ENCODE data around the gene LENG9. TPM values are rescaled to one million over a fixed set of nuclear protein-coding genes. Genes with fewer than 3 reads are reported as not detected.
"Not testable (repeated sequence)": the region's sequence is repeated elsewhere in the genome, so short reads cannot be mapped to it uniquely, and the experiment has no call there.

Gene LENG9
- total RNA-seq (ENCODE audit: low replicate concordance): 3.9 and 4.2 TPM in 2 replicates
- long read RNA-seq: 0 reads

GRCh38 chr19:54463531-54464043 is at the start of gene LENG9:
LENG9 (minus strand) TSS chr19:54463778; CDS start chr19:54463526, 252 bp downstream.
- no peaks in the 10 kb centered on the region for H3K9me3 Mint-ChIP-seq
- H3K4me3 Mint-ChIP-seq: peak within 1 kb of the TSS; percentile 93
- peaks cover 17% of the 10 kb centered on the region for H3K36me3 Mint-ChIP-seq
- H3K27ac Mint-ChIP-seq: peak within 1 kb of the TSS; percentile 98
- TF ChIP-seq, protein P1, sequence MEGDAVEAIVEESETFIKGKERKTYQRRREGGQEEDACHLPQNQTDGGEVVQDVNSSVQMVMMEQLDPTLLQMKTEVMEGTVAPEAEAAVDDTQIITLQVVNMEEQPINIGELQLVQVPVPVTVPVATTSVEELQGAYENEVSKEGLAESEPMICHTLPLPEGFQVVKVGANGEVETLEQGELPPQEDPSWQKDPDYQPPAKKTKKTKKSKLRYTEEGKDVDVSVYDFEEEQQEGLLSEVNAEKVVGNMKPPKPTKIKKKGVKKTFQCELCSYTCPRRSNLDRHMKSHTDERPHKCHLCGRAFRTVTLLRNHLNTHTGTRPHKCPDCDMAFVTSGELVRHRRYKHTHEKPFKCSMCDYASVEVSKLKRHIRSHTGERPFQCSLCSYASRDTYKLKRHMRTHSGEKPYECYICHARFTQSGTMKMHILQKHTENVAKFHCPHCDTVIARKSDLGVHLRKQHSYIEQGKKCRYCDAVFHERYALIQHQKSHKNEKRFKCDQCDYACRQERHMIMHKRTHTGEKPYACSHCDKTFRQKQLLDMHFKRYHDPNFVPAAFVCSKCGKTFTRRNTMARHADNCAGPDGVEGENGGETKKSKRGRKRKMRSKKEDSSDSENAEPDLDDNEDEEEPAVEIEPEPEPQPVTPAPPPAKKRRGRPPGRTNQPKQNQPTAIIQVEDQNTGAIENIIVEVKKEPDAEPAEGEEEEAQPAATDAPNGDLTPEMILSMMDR (conservative IDR thresholded peaks at IDR 0.05): no peak
- peaks cover 29% of the 10 kb centered on the region for H3K4me1 Mint-ChIP-seq (ENCODE audit: unreplicated experiment)
- DNase-seq (ENCODE audit: extremely low spot score, unreplicated experiment): peak; percentile 92
- peaks cover 8% of the 10 kb centered on the region for H3K27me3 Mint-ChIP-seq

- not testable (repeated sequence) for H3K27ac Mint-ChIP-seq; H3K4me1 Mint-ChIP-seq (ENCODE audit: unreplicated experiment); DNase-seq (ENCODE audit: extremely low spot score, unreplicated experiment); H3K4me3 Mint-ChIP-seq; H3K9me3 Mint-ChIP-seq; H3K36me3 Mint-ChIP-seq; H3K27me3 Mint-ChIP-seq
Observed at GRCh38 chr19:54509200-54509940, 45.8 kb upstream of the LENG9 start.

- not testable (repeated sequence) for DNase-seq (ENCODE audit: extremely low spot score, unreplicated experiment); H3K27ac Mint-ChIP-seq; H3K36me3 Mint-ChIP-seq; H3K27me3 Mint-ChIP-seq; H3K4me3 Mint-ChIP-seq; H3K4me1 Mint-ChIP-seq (ENCODE audit: unreplicated experiment); H3K9me3 Mint-ChIP-seq
Observed at GRCh38 chr19:54508487-54508886, 44.9 kb upstream of the LENG9 start.

DNA sequence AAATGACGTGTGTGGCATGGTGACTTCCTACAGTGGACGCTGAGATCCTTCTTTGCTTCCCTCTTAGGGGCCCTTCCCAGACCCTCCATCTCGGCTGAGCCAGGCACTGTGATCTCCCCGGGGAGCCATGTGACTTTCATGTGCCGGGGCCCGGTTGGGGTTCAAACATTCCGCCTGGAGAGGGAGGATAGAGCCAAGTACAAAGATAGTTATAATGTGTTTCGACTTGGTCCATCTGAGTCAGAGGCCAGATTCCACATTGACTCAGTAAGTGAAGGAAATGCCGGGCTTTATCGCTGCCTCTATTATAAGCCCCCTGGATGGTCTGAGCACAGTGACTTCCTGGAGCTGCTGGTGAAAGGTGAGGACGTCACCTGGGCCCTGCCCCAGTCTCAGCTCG is 44.2 kb upstream of the LENG9 start:
- no peaks in the 10 kb centered on the region for H3K4me1 Mint-ChIP-seq (ENCODE audit: unreplicated experiment)

DNA sequence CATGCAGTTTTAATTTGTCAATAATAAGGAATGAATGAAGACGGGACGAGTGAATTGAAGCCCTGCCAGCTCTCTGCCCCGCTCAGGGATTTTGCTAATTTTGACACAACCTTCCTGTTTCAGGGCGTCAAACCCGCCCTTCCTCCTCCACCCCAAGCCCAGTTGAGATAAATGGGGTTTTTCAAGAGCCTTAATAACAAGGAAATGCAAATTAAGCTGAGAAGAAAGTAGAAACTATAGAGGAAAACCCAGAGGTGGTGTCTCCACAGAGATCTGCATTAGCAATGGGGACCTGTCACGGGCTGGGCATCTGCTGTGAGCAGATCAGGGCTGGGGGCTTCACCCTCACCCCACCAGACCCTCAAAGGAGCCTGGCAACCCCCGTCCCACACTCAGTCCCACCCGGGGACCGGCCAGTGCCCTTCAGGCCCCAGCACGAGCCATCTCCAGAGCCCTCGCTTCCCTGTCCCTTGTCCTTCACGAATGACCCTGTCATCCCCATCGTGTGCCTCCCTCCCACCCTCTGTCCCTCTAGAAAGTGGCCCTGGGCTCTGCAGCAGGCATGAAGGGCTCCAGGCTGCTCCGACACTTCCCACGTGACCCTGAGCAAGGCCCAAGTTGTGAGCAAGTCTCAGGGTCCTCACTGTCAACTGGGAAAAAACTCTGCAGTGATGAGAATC is 43.6 kb upstream of the LENG9 start:
- H3K27me3 Mint-ChIP-seq: not testable (repeated sequence)

More for the DNA sequence above, 44.2 kb upstream of the LENG9 start:
- no peaks in the 10 kb centered on the region for H3K9me3 Mint-ChIP-seq
- DNase-seq (ENCODE audit: extremely low spot score, unreplicated experiment): no peak
- no peak overlapping the region for H3K4me3 Mint-ChIP-seq
- no peak overlapping the region for H3K27ac Mint-ChIP-seq
- H3K27me3 Mint-ChIP-seq: no peaks in the 10 kb centered on the region
- no peaks in the 10 kb centered on the region for H3K36me3 Mint-ChIP-seq
- TF ChIP-seq, protein P1 (conservative IDR thresholded peaks at IDR 0.05): no peak

GRCh38 chr19:54506079-54506478 is 42.5 kb upstream of the LENG9 start:
- H3K9me3 Mint-ChIP-seq: no peaks in the 10 kb centered on the region
- no peak overlapping the region for H3K4me3 Mint-ChIP-seq
- H3K27ac Mint-ChIP-seq: no peak overlapping the region

More for the DNA sequence above, 43.6 kb upstream of the LENG9 start:
- not testable (repeated sequence) for H3K36me3 Mint-ChIP-seq; DNase-seq (ENCODE audit: extremely low spot score, unreplicated experiment); H3K9me3 Mint-ChIP-seq; H3K27ac Mint-ChIP-seq; H3K4me1 Mint-ChIP-seq (ENCODE audit: unreplicated experiment); H3K4me3 Mint-ChIP-seq

DNA sequence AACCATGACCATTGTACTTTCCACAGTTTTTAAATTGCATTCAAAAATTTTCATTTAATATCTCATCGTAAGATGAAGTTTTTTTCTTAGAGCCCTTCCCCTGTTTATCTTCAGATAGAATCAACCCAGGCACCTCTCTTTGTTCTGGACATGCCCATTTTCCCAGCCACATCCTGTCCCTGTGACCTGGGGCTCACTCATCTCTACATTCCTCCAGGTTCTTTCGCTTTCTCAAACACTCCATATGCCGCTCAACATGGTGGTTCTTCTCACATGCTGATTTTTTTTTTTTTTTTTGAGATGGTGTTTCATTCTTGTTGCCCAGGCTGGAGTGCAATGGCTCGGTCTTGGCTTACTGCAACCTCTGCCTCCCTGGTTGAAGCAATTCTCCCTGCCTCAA is 42.0 kb upstream of the LENG9 start:
- not testable (repeated sequence) for DNase-seq (ENCODE audit: extremely low spot score, unreplicated experiment); H3K27ac Mint-ChIP-seq; H3K4me3 Mint-ChIP-seq; H3K4me1 Mint-ChIP-seq (ENCODE audit: unreplicated experiment); H3K9me3 Mint-ChIP-seq; H3K27me3 Mint-ChIP-seq; H3K36me3 Mint-ChIP-seq

More at GRCh38 chr19:54506079-54506478, 42.5 kb upstream of the LENG9 start:
- no peak for DNase-seq (ENCODE audit: extremely low spot score, unreplicated experiment)
- no peaks in the 10 kb centered on the region for H3K36me3 Mint-ChIP-seq
- H3K27me3 Mint-ChIP-seq: no peaks in the 10 kb centered on the region
- H3K4me1 Mint-ChIP-seq (ENCODE audit: unreplicated experiment): no peaks in the 10 kb centered on the region
- TF ChIP-seq, protein P1 (conservative IDR thresholded peaks at IDR 0.05): no peak
